ENCODE data around the gene TPST2. TPM values are rescaled to one million over a fixed set of nuclear protein-coding genes. Genes with fewer than 3 reads are reported as not detected.
A peak's percentile ranks its signal among the peaks of the same experiment; 100 is the strongest.

Gene TPST2
- total RNA-seq, 1 experiment from 2014 or later, result 20.1 TPM

DNA sequence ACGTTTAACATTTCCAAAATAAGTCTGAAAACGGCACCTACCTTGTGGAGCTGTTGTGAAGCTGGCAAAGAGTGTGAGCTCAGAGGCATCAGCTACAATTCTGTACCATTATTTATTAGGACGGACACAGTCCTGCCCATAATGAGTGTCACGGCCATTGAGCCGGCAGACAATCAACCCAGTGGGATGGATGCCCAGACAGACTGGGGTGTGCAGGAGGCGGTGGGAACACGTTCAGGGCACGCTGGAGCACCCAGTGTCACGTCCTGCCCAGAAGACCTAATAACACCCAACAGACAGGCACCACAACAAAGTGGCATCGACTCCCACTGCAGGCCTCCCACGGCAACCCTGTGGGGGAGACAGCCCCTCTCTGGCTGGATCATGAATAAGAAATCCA is 34.5 kb downstream of the TPST2 start:
- DNase-seq (ENCODE audit: low read depth), result no peak

DNA sequence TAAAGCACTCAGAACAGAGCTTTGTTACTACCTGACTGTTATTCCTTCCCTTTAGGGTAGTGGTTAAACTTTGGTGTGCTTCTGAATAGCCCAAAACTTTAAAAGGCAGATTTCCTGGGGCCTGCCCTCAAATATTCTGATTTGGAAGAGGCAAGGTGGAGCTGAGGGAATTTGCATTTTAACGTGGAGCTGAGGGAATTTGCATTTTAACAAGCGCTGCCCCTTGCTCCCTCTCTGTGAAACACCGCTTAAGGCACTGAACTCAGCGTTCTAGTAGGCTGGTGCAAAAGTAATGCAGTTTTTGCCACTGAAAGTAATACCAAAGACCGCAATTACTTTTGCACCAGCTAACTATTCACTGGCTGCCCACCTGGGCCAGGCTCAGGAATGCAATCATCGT is 35.0 kb downstream of the TPST2 start:
- DNase-seq (ENCODE audit: low read depth), result no peak

DNA sequence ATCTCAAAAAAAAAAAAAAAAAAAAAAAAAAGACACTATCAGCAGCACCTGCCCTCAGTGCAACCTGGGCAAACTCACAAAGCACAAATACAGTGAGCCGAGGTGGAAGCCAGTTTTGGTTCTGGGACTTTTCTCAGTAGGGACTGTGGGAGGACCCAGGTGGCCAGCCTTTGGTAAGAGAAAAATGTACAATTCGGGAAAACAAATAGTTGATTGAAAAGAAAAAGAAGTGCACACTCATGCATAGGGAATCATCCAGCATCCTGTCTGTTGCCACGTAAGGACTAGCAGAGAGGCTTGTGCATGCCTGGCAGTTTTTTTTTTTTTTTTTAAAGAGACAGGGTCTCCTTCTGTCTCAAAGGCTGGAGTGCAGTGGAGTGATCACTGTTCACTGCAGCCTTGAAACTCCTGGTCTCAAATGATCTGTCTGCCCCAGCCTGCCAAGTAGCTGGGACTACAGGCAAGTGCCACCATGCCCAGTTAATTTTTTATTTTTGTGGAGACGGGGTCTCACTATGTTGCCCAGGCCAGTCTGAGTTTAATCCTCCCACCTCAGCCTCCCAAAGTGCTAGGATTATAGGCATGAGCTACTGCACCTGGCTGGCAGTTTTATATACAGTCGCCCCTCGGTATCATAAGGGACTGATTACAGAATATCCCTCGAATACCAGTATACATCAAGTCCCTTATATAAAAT is 36.7 kb downstream of the TPST2 start:
- DNase-seq (ENCODE audit: low read depth), result peak; percentile 75

DNA sequence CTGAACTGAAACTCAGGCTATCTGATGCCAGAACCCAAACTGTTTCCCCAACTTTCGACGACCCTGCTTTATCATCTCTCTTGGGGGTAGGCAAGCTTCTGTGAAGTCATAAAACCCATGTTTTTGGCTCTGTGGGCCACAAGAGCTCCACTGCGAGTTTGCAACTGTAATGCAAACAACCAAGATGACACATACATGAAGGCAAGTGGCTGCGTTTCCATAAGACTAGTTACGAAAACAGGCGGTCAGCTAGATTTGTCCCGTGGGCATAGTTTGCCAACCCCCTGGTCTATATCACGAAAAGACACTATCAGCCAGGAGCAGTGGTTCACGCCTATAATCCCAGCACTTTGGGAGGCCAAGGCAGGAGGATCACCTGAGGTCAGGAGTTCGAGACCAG is 37.5 kb downstream of the TPST2 start:
- DNase-seq (ENCODE audit: low read depth), result no peak

DNA sequence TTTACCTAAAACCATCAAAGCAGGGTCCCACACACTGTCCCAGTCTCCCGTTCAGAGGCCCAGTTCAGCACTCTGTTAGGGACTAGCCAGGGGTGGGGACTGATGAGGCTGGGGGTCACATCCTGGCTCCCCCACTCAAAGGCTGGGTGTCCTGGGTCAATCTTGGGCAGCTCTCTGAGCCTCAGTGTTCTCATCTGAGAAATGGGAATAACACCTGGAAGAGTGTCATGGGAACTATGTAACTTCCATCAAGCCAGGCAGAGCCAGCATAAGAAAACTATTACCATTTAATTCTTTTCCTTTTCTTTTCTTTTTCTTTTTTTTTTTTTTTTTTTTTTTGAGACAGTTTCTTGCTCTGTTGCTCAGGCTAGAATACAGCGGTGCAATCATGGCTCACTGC is 38.4 kb downstream of the TPST2 start:
- DNase-seq (ENCODE audit: low read depth), result no peak

DNA sequence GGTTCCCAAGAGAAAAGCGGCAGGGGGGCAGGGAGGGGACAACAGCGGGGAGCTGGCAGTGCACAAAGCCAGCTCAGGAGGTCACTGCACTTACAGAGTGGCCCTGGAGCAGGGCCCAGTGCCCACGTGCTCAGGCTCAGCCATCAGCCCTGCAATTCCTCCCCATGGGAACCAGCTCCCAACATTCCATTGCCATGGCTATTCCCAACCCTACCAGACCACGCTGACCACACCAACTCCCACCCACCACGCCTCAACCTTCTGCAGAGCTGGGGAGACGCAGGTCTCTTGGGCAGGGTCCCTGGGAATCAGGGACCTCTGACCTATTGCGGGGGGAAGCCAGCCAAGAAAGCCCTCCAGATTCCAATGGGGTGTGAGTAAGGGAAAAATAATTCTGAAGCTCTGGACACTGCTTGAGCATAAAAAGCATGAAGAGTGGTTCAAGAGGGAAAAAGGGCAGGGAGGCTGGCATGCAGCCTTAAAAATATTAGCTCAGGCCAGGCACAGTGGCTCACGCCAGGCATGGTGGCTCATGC is 39.4 kb downstream of the TPST2 start:
- DNase-seq (ENCODE audit: low read depth), result peak; percentile 92

DNA sequence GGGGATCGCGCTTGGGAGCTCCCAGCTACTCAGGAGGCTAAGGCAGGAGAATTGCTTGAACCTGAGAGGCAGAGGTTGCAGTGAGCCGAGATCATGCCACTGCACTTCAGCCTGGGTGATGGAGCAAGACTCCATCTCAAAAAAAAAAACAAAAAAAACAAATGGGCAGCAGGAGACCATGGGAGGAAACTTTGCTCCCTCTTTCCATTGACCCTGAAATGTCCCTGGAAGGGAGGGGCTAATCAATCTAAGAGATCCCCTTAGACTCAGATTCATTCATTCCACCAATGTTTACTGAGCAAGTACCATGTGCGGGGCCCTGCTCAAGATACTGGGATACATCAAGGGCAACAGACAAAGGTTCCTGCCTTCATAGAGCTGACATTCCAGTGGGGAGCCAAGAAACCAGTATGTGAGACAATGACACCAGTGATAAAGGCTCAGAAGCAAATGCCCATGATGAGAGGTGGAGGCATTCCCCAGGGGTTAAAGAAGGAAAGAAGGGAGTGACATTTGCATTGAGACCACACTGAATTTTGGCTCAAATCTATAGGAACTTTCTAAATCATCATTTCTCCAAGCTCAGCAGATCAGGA is 39.9 kb downstream of the TPST2 start:
- DNase-seq (ENCODE audit: low read depth), result no peak

DNA sequence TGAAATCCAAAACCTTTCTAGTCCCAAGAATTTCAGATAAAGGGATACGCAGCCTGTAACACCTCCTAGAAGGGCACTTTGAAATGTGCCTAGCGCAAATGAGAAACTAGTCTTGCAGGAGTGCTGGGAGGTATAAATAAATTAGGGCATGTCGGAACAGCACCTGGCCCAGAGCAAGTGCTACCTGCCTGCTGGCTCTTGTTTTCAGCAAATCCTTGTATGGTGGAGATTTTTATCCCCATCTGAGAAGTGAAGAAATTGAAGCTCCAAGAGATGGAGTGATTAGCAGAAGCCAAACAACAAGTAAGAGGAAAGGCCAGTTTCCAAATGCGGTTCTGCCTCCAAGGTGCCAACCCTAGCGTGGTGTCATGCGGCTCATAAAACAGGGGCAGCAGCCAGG is 40.9 kb downstream of the TPST2 start:
- DNase-seq (ENCODE audit: low read depth), result no peak

DNA sequence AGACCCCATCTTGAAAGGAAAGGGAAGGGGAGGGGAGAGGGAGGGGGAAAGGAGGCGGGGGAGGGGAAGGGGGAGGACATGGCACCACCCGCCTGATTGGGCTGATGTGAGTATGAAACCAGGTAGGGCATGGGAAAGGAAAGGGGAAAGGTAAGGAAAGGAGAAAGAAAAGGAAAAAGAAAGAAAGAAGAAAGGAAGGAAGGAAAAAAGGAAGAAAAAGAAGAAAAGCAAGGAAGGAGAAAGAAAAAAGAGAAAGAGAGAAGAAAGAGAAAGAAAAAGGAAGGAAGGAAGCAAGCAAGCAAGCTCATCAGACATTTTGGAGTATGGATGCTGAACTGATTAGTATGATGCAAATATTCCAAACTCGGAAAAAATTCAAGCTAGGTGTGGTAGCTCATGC is 41.6 kb downstream of the TPST2 start:
- DNase-seq (ENCODE audit: low read depth), result no peak

DNA sequence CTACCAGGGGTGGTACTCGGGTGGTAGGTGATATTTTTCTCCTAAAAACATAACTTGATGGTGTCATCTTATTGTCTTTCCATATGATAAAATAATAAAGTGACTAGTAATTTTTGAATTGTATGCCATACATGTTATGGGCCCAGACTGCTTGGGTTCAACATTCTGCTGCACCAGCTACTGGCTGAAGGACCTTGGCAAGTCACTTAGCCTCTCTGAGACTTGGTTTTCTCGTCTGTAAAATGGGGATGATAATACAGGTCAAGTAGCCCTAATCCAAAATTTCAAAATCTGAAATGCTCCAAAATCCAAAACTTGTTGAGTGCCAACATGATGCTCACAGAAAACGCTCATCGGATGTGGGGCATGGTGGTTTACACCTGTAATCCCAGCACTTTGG is 42.1 kb downstream of the TPST2 start:
- no peak for DNase-seq (ENCODE audit: low read depth)

DNA sequence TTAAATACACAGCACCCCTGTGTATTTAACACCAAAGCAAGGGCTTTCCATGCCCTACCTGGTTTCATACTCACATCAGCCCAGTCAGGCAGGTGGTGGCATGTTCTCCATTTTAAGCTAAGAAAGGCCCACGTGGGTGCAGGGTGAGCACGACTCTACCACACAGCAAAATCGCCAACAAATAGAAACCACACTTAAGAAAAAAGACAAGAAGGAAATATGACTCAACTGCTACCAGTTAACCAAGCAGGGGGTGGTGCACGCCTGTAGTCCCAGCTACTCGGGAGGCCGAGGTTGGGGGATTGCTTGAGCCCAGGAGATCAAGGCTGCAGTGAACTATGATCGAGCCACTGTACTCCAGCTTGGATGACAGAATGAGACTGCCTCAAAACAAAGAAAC is 42.5 kb downstream of the TPST2 start:
- DNase-seq (ENCODE audit: low read depth), result no peak

DNA sequence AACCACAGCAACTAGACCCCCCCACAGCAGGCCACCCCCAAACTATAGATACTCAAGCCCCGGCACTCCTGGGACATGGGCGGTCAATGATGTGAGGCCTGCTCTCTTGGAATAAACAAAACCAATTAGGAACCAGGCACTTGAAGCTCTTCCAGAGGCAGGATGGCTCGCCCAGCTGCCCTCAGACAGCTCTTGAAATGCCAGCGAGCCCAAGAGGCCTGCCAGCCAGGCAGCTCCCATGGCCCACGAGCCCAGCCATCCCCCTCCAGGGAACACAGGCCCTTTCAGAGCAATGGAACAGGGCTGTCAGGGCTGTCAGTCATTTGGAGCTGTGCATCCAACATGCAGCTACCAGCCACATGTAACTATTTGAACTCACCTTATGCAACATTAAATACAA is 43.6 kb downstream of the TPST2 start:
- DNase-seq (ENCODE audit: low read depth), result no peak

DNA sequence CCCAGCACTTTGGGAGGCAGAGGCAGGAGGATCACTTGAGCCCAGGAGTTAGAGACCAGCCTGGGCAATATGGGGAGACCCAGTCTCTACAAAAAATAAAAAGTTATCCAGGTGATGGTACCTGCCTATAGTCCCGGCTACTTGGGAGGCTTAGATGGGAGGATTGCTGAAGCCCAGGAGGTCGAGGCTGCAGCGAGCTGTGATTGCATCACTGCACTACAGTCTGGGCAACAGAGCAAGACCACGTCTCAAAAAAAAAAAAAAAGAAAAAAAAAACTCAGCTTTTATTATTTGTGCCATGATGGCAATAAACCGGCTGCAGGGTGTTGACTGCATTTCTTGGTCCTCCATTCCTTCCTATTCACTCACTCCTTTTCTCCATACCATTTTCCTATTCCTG is 44.1 kb downstream of the TPST2 start:
- no peak for DNase-seq (ENCODE audit: low read depth)

DNA sequence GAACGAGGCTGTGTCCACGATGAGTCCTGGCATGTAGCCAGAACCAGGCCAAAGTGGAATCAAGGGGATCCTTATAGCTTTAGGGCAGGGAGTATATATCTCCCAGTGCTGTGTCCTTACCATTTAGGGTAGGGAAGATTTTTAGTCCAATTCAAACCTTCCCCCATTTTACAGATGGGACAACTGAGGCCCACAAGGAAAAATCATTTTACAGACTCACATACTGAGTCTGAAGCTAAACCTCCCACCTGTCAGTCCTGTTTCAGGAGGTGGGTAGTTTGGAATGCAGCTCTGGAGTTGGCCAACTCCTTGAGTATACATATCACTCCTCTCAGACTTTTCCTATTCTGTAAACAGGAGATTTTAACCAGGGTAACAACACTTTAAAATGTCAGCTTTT is 44.5 kb downstream of the TPST2 start:
- DNase-seq (ENCODE audit: low read depth), result no peak

DNA sequence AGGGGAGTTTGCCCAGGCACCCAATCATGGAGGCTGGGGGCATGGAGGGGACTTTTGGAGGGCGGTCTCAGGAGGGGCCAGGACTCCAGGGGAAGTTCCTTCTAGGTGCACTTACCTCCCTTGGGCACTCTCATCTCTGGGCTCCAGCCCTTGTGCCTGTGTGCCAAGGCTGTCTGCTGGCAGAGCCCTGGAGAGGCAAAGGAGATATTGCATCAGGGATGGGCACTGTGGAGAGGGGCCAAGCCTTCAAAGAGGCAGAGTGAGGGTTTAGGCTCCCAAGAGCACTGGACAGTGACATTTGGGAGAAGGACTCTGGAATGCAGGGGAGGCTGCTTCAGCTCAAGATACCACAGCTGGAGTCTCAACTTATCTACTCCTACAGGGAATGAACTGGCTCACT is 45.4 kb downstream of the TPST2 start:
- DNase-seq (ENCODE audit: low read depth), result no peak

DNA sequence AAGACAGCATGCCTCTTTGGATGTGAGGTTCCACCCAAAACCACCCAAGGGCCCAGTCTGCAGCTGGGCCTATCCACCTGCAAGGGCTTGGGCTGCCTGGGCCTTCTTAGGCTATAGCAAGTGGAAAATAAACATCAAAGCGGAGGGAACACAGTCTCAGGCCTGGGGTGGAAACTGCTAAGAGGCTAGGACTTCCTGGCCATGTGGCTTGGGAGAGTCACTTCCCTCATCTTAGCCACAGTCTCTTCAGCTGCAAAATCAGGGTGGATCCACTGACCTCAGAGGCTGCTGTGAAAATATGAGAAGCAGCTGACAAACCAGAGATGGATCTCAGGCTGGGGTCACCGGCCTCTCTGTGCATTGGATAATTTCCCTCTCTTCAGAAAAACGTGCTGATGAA is 47.1 kb downstream of the TPST2 start:
- peak; percentile 32 for DNase-seq (ENCODE audit: low read depth)

DNA sequence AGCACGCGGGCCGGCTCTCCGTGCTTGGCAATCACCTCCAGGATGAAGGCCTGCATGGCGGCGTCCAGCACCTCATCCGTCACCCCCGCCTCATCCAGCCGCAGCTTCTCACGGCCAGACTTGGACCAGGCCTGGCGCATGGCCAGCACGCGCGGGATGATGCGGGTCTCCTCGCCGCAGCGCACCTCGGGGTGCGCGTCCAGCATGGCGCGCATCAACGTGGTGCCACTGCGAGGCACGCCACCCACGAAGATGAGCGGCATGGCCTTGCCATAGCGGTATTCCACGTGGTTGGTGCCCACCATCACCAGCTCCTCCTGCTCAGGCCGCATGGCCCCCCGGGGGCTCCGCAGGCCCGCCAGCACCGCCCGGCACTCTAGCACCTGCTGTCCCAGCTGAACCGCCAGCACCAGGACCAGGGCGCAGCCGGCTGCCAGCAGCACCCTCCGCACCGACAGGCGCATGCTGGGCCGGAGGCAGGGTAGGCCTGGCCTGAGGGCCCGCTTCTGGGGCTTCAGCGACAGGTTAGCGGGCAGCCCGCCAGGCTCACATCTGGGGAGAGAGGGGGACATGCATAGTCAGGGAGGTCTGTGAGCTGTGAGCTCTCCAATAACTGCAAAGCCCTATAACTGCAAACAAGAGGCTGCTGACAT is 48.6 kb downstream of the TPST2 start:
- no peak for DNase-seq (ENCODE audit: low read depth)

DNA sequence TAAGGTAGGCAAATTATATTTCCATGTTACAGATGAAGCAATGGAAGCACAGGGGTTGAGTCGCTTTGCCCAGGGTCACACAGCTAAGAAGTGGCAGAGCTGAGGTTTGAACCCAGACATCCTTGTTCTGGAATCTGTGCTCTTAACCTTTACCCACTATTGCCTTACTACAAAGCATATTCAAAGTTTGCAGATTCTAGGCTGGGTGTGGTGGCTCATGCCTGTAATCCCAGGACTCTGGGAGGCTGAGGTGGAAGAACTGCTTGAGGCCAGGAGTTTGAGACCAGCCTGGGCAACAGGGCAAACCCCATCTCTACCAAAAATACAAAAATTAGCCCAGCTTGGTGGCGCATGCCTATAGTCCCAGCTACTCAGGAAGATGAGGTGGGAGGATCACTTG is 49.8 kb downstream of the TPST2 start:
- DNase-seq (ENCODE audit: low read depth), result no peak

DNA sequence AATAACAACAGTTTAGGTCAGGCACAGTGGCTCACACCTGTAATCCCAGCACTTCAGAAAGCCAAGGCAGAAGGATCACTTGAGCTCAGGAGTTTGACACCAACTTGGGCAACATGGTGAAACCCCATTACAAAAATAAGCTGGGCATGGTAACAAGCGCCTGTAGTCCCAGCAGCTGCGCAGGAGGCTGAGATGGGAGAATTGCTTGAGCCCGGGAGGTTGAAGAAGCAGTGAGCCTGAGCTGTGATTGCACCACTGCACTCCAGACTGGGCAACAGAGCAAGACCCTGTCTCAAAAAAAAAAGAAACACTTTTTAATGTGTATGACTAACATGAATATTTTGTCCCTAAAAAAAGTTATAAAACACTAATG is 53.2 kb downstream of the TPST2 start:
- no peak for DNase-seq (ENCODE audit: low read depth)

DNA sequence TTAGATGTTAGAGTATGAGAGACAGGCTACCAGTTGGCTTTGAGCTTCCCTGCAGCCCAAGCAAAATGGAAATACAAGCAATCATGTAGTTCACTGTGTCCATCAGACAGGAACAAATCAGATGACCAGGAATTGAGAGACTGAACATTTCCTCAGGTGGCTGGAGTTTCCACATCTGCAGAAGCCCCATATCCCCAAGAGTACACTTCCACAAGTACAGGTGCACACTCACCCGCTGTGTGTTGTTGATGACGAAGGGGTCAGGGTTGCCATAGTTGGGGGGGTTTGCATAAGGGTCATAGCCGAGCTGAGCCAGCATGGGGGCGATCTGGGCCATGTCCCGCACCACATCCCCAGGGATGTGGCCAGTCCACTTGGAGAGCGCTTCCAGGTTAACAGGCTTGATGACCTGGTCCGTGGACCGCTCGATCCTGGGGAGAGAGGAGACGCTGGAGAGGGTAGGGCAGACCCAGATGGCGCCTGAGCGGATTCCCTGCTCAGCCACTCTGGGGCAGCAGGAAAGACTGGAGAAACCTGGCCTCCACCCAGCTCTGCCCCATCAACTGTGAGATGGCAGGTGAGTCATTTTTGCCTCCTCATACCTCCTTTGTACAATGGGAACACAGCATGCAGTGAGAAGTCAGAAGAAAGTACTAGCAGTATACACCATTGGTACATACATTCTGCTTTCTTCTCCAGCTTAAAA is 53.7 kb downstream of the TPST2 start:
- no peak for DNase-seq (ENCODE audit: low read depth)

DNA sequence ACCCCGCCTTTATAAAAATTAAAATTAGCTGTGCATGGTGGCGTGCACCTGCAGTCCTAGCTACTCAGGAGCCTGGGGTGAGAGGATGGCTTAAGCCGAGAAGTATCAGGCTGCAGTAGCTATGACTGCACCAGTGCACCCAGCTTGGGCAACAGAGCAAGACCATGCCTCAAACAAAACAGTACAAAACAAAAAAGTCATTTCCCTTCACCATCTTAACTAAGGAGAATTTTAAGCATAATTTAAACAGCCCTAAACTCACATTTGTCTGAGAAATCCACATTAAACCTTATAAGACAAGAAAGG is 54.4 kb downstream of the TPST2 start:
- no peak for DNase-seq (ENCODE audit: low read depth)

DNA sequence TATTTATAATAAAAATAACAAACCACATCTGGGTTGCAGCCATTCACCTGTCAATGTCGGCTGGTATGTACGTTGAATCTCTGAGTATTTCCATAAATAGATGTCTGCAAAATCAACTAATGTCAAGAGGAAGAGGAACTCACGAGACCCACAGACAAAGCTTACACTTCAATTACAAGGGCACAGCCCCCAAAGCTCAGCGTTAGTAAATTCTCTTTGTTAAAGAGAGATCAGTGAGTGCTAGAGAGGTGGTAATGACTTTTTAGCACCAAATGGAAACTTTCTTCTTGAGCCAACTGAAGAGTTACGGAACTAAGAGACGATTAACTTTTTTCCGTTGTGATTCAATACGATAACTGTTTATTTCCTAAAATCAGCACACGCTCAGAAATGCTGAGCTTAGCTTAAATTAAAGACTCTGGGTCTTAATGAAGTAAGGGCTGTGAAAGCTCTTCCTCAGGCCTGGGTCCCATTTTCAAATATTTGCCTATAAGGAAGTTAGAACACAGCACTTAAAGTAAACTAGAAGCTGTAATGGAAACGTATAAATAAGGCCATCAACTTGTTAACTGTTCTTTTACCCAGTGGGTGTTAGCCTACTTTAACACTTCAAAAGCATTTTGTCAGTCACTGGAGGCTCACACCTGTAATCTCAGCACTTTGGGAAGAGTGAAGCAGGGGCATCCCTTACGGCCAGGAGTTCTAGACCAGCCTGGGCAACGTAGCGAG is 54.9 kb downstream of the TPST2 start:
- no peak for DNase-seq (ENCODE audit: low read depth)

All from LHCN-M2 (cell line).